HG02759 (cell line): ENCODE data around the gene PLA2G4F.

ENCODE experiments used
- ATAC-seq: cut with Tn5 transposase; IDR thresholded peaks from one replicate; pipeline ENCODE4 v1.9.1; 2021; ENCODE audit warnings: mild to moderate bottlenecking, moderate library complexity; ENCODE audit not compliant: unreplicated experiment

Gene PLA2G4F

GRCh38 chr15:42163947-42164550 lies 7.6 kb upstream of the PLA2G4F start:
- no peak for ATAC-seq

GRCh38 chr15:42163291-42163690 lies 6.9 kb upstream of the PLA2G4F start:
- ATAC-seq: no peak

- no peak for ATAC-seq
These were observed 3.7 kb upstream of the PLA2G4F start for GRCh38 chr15:42160136-42160535.

GRCh38 chr15:42159381-42160015 lies 3.1 kb upstream of the PLA2G4F start:
- ATAC-seq: no peak

GRCh38 chr15:42158941-42159340 lies 2.5 kb upstream of the PLA2G4F start:
- no peak for ATAC-seq

- ATAC-seq: no peak
These were observed 1.7 kb upstream of the PLA2G4F start for GRCh38 chr15:42157981-42158765.

GRCh38 chr15:42157381-42157780 lies 945 bp upstream of the PLA2G4F start:
- ATAC-seq: no peak

GRCh38 chr15:42155546-42156242 lies 742 bp downstream of the PLA2G4F start:
- ATAC-seq: no peak

GRCh38 chr15:42154956-42155355 lies 1.5 kb downstream of the PLA2G4F start:
- ATAC-seq: no peak

- ATAC-seq: no peak
These were observed 2.1 kb downstream of the PLA2G4F start for GRCh38 chr15:42154212-42154941.

- ATAC-seq: no peak
These were observed 2.6 kb downstream of the PLA2G4F start for GRCh38 chr15:42153874-42154211.

GRCh38 chr15:42152921-42153698 lies 3.3 kb downstream of the PLA2G4F start:
- ATAC-seq: no peak

- no peak for ATAC-seq
These were observed 4.1 kb downstream of the PLA2G4F start for GRCh38 chr15:42152196-42152920.

- ATAC-seq: no peak
These were observed 4.7 kb downstream of the PLA2G4F start for GRCh38 chr15:42151736-42152135.

- no peak for ATAC-seq
These were observed 5.3 kb downstream of the PLA2G4F start for GRCh38 chr15:42151141-42151561.

GRCh38 chr15:42150219-42150970 lies 6.0 kb downstream of the PLA2G4F start:
- ATAC-seq: no peak

GRCh38 chr15:42149493-42150218 lies 6.8 kb downstream of the PLA2G4F start:
- ATAC-seq: no peak
